GM18858 (cell line): Measurements from ENCODE around the gene ARID5B.
A peak's percentile ranks its signal among the peaks of the same experiment; 100 is the strongest.

ENCODE experiments used
- ATAC-seq: cut with Tn5 transposase; IDR thresholded peaks from one replicate; pipeline ENCODE4 v1.9.1; 2021; ENCODE audit not compliant: unreplicated experiment

Gene ARID5B

GRCh38 chr10:62062028-62062427 lies 160.5 kb downstream of the ARID5B start:
- ATAC-seq, result no peak

GRCh38 chr10:62062752-62063512 lies 161.4 kb downstream of the ARID5B start:
- ATAC-seq, result no peak

- ATAC-seq, result no peak
Measured at GRCh38 chr10:62063795-62064472, 162.4 kb downstream of the ARID5B start.

GRCh38 chr10:62067560-62067959 lies 166.1 kb downstream of the ARID5B start:
- ATAC-seq, result no peak

GRCh38 chr10:62068464-62068863 lies 167.0 kb downstream of the ARID5B start:
- ATAC-seq, result no peak

- no peak for ATAC-seq
Measured at GRCh38 chr10:62069452-62070178, 168.1 kb downstream of the ARID5B start.

GRCh38 chr10:62071846-62072281 lies 170.4 kb downstream of the ARID5B start:
- ATAC-seq, result no peak

- no peak for ATAC-seq
Measured at GRCh38 chr10:62072901-62073300, 171.4 kb downstream of the ARID5B start.

GRCh38 chr10:62073429-62073828 lies 171.9 kb downstream of the ARID5B start:
- ATAC-seq, result no peak

- no peak for ATAC-seq
Measured at GRCh38 chr10:62075414-62075813, 173.9 kb downstream of the ARID5B start.

GRCh38 chr10:62075912-62076311 lies 174.4 kb downstream of the ARID5B start:
- no peak for ATAC-seq

GRCh38 chr10:62076891-62077290 lies 175.4 kb downstream of the ARID5B start:
- no peak for ATAC-seq

- ATAC-seq, result no peak
Measured at GRCh38 chr10:62077330-62078015, 176.0 kb downstream of the ARID5B start.

GRCh38 chr10:62079885-62080559 lies 178.5 kb downstream of the ARID5B start:
- peak; percentile 72 for ATAC-seq

- ATAC-seq, result no peak
Measured at GRCh38 chr10:62080905-62081304, 179.4 kb downstream of the ARID5B start.

- no peak for ATAC-seq
Measured at GRCh38 chr10:62081341-62082270, 180.1 kb downstream of the ARID5B start.

GRCh38 chr10:62082271-62082656 lies 180.8 kb downstream of the ARID5B start:
- ATAC-seq, result no peak

- peak; percentile 35 for ATAC-seq
Measured at GRCh38 chr10:62082729-62083411, 181.4 kb downstream of the ARID5B start.
